Vagina (tissue), 2 donors: ENCODE results near the gene TSPO.

Experiments used
- CTCF ChIP-seq, 3 experiments: fragments of 450-650 bp in 2 of 3; fragments of 200-600 bp in 1 of 3; sonication (generic) in 1 of 3; IDR thresholded peaks; one replicate each; pipeline ENCODE4 v1.5.1; 2017 to 2019; ENCODE audit warnings: antibody characterized with exemption in 3 of 3, mild to moderate bottlenecking in 2 of 3, moderate library complexity in 2 of 3
- POLR2A ChIP-seq, 2 donors: fragments of 450-650 bp; IDR thresholded peaks; one replicate each; pipeline ENCODE4 v1.6.1; 2017; ENCODE audit warnings: antibody characterized with exemption in 2 of 2, mild to moderate bottlenecking in 2 of 2, moderate library complexity in 2 of 2

GRCh38 chr22:43127166-43127908 lies 24.0 kb upstream of the TSPO start:
- TF ChIP-seq CTCF (IDR thresholded peaks at IDR 0.05) (no peak), POLR2A (IDR thresholded peaks at IDR 0.05) (no peak)
